Measurements from ENCODE around the gene TRIM26.
"Not testable (repeated sequence)": the region's sequence is repeated elsewhere in the genome, so short reads cannot be mapped to it uniquely, and the experiment has no call there.

TRIM26 gene

GRCh38 chr6:30178837-30179236 is 34.4 kb downstream of the TRIM26 start:
- Mint-ChIP-seq H3K27me3 (peaks cover 55 to 61% of the 10 kb centered on the region in 2 donors), H3K4me3 (no peak overlapping the region), H3K36me3 (ENCODE audit: insufficient read depth) (peaks cover 8% of the 10 kb centered on the region), H3K27ac (no peak overlapping the region), H3K9me3 (peaks cover 0 to 7% of the 10 kb centered on the region in 2 donors), H3K4me1 (ENCODE audit: low read depth in 2 of 2) (no peaks in the 10 kb centered on the region)
- DNase-seq (no peak), ATAC-seq (replicated peaks) (no peak)

GRCh38 chr6:30175765-30176164 is 37.4 kb downstream of the TRIM26 start:
- ATAC-seq (replicated peaks): no peak
- Mint-ChIP-seq H3K4me3 (no peak overlapping the region), H3K36me3 (ENCODE audit: insufficient read depth) (peaks cover 2% of the 10 kb centered on the region), H3K9me3 (peaks cover 0 to 6% of the 10 kb centered on the region in 2 donors), H3K4me1 (ENCODE audit: low read depth in 2 of 2) (peaks cover 0 to 5% of the 10 kb centered on the region in 2 donors), H3K27ac (no peak overlapping the region), H3K27me3 (peaks cover 77 to 83% of the 10 kb centered on the region in 2 donors)
- DNase-seq: no peak

- Mint-ChIP-seq H3K4me1 (ENCODE audit: low read depth in 2 of 2) (peaks cover 0 to 5% of the 10 kb centered on the region in 2 donors), H3K27me3 (peaks cover 85 to 91% of the 10 kb centered on the region in 2 donors), H3K4me3 (no peak overlapping the region), H3K27ac (no peak overlapping the region), H3K36me3 (ENCODE audit: insufficient read depth) (peaks cover 2% of the 10 kb centered on the region), H3K9me3 (no peaks in the 10 kb centered on the region)
- ATAC-seq (replicated peaks) (no peak), DNase-seq (no peak)
Measured at GRCh38 chr6:30172681-30173080, 40.5 kb downstream of the TRIM26 start.

GRCh38 chr6:30171677-30172471 is 41.3 kb downstream of the TRIM26 start:
- DNase-seq (no peak), ATAC-seq (replicated peaks) (peak; percentile 29)

GRCh38 chr6:30169658-30170614 is 43.3 kb downstream of the TRIM26 start:
- Mint-ChIP-seq H3K4me3 (no peak overlapping the region), H3K4me1 (ENCODE audit: low read depth in 2 of 2) (peaks cover 0 to 5% of the 10 kb centered on the region in 2 donors), H3K36me3 (ENCODE audit: insufficient read depth) (peaks cover 2% of the 10 kb centered on the region), H3K27me3 (peaks cover 69 to 87% of the 10 kb centered on the region in 2 donors), H3K9me3 (no peaks in the 10 kb centered on the region), H3K27ac (no peak overlapping the region)
- peak; percentile 79 for ATAC-seq (replicated peaks)
- peak in 1 of 3 experiments; percentile 29 for DNase-seq

More at GRCh38 chr6:30171677-30172471, 41.3 kb downstream of the TRIM26 start:
- peak overlapping the region in 1 of 2 donors; percentile 46 for H3K4me3 Mint-ChIP-seq
- peaks cover 2% of the 10 kb centered on the region for H3K36me3 Mint-ChIP-seq (ENCODE audit: insufficient read depth)
- H3K27ac Mint-ChIP-seq: no peak overlapping the region
- peaks cover 80 to 91% of the 10 kb centered on the region in 2 donors for H3K27me3 Mint-ChIP-seq
- no peaks in the 10 kb centered on the region for H3K9me3 Mint-ChIP-seq
- H3K4me1 Mint-ChIP-seq (ENCODE audit: low read depth in 2 of 2): peaks cover 0 to 5% of the 10 kb centered on the region in 2 donors

GRCh38 chr6:30168741-30169140 is 44.5 kb downstream of the TRIM26 start:
- no peak for DNase-seq
- Mint-ChIP-seq H3K27me3 (peaks cover 70 to 95% of the 10 kb centered on the region in 2 donors), H3K9me3 (no peaks in the 10 kb centered on the region), H3K27ac (no peak overlapping the region), H3K4me1 (ENCODE audit: low read depth in 2 of 2) (peaks cover 0 to 5% of the 10 kb centered on the region in 2 donors), H3K36me3 (ENCODE audit: insufficient read depth) (peaks cover 2% of the 10 kb centered on the region), H3K4me3 (no peak overlapping the region)
- no peak for ATAC-seq (replicated peaks)

GRCh38 chr6:30167101-30167500 is 46.1 kb downstream of the TRIM26 start:
- DNase-seq (no peak), ATAC-seq (replicated peaks) (no peak)
- no peak overlapping the region for H3K4me3 Mint-ChIP-seq
- H3K9me3 Mint-ChIP-seq: no peaks in the 10 kb centered on the region
- H3K36me3 Mint-ChIP-seq (ENCODE audit: insufficient read depth): no peaks in the 10 kb centered on the region
- H3K4me1 Mint-ChIP-seq (ENCODE audit: low read depth in 2 of 2): peaks cover 0 to 10% of the 10 kb centered on the region in 2 donors
- H3K27ac Mint-ChIP-seq: no peak overlapping the region
- peaks cover 59 to 93% of the 10 kb centered on the region in 2 donors for H3K27me3 Mint-ChIP-seq

- not testable (repeated sequence) for DNase-seq; H3K27ac Mint-ChIP-seq; ATAC-seq (replicated peaks); H3K4me3 Mint-ChIP-seq; H3K4me1 Mint-ChIP-seq (ENCODE audit: low read depth in 2 of 2); H3K36me3 Mint-ChIP-seq (ENCODE audit: insufficient read depth); H3K9me3 Mint-ChIP-seq
- H3K27me3 Mint-ChIP-seq: peaks cover 46 to 88% of the 10 kb centered on the region in 2 donors
Measured at GRCh38 chr6:30165238-30165637, 48.0 kb downstream of the TRIM26 start.

- H3K27me3 Mint-ChIP-seq: peaks cover 46 to 88% of the 10 kb centered on the region in 2 donors
- no peak overlapping the region for H3K27ac Mint-ChIP-seq
- H3K4me3 Mint-ChIP-seq: no peak overlapping the region
Measured at GRCh38 chr6:30164714-30165113, 48.5 kb downstream of the TRIM26 start.

GRCh38 chr6:30163918-30164654 is 49.1 kb downstream of the TRIM26 start:
- Mint-ChIP-seq H3K27me3 (peaks cover 48 to 88% of the 10 kb centered on the region in 2 donors), H3K36me3 (ENCODE audit: insufficient read depth) (no peaks in the 10 kb centered on the region), H3K9me3 (no peaks in the 10 kb centered on the region), H3K4me3 (no peak overlapping the region), H3K4me1 (ENCODE audit: low read depth in 2 of 2) (peaks cover 0 to 5% of the 10 kb centered on the region in 2 donors), H3K27ac (no peak overlapping the region)
- ATAC-seq (replicated peaks) (no peak), DNase-seq (no peak)

More at GRCh38 chr6:30164714-30165113, 48.5 kb downstream of the TRIM26 start:
- no peak for ATAC-seq (replicated peaks)
- H3K9me3 Mint-ChIP-seq: no peaks in the 10 kb centered on the region
- DNase-seq: no peak
- H3K36me3 Mint-ChIP-seq (ENCODE audit: insufficient read depth): no peaks in the 10 kb centered on the region
- peaks cover 0 to 5% of the 10 kb centered on the region in 2 donors for H3K4me1 Mint-ChIP-seq (ENCODE audit: low read depth in 2 of 2)

GRCh38 chr6:30163090-30163917 is 49.9 kb downstream of the TRIM26 start, which contains the start of gene TRIM15:
TRIM15 (plus strand) TSS chr6:30163546; CDS start chr6:30163685, 139 bp downstream.
- ATAC-seq (replicated peaks) (peak; percentile 36), DNase-seq (no peak)
- Mint-ChIP-seq H3K27me3 (peaks cover 47 to 88% of the 10 kb centered on the region in 2 donors), H3K36me3 (ENCODE audit: insufficient read depth) (no peaks in the 10 kb centered on the region), H3K27ac (no peak within 1 kb of the TSS), H3K9me3 (no peaks in the 10 kb centered on the region), H3K4me1 (ENCODE audit: low read depth in 2 of 2) (peaks cover 0 to 10% of the 10 kb centered on the region in 2 donors), H3K4me3 (peak within 1 kb of the TSS in 1 of 2 donors; percentile 6)
